ENCODE data around the gene FBXW7.
A peak's percentile ranks its signal among the peaks of the same experiment; 100 is the strongest.

The FBXW7 gene

DNA sequence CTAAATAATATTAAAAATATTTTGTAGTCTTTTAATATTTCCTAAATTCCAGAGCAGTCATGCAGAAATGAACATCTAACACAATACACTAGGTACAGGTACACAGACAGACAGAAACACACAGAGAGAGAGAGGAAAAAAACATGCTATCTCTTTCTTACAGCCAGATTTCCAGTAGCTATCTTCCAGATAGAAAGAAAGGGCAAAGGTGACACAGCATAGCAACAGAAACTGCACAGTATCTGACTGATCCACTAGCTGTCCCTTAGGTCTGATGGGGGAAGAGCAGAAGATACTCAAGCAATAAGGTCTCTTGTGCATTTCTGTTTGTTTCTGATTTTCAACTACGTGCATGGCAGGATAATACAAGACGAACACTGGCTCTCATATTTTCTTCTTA, 7.8 kb downstream of the FBXW7 start:
- no peak overlapping the region for H3K4me3 ChIP-seq (replicated peaks in 1 of 2; ENCODE audit: low read depth in 2 of 2, low read length in 2 of 2)
- TF ChIP-seq, protein P1, sequence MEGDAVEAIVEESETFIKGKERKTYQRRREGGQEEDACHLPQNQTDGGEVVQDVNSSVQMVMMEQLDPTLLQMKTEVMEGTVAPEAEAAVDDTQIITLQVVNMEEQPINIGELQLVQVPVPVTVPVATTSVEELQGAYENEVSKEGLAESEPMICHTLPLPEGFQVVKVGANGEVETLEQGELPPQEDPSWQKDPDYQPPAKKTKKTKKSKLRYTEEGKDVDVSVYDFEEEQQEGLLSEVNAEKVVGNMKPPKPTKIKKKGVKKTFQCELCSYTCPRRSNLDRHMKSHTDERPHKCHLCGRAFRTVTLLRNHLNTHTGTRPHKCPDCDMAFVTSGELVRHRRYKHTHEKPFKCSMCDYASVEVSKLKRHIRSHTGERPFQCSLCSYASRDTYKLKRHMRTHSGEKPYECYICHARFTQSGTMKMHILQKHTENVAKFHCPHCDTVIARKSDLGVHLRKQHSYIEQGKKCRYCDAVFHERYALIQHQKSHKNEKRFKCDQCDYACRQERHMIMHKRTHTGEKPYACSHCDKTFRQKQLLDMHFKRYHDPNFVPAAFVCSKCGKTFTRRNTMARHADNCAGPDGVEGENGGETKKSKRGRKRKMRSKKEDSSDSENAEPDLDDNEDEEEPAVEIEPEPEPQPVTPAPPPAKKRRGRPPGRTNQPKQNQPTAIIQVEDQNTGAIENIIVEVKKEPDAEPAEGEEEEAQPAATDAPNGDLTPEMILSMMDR (IDR thresholded peaks at IDR 0.05; ENCODE audit: low read depth, low read length): no peak
- DNase-seq (ENCODE audit: low read depth in 2 of 2): no peak

DNA sequence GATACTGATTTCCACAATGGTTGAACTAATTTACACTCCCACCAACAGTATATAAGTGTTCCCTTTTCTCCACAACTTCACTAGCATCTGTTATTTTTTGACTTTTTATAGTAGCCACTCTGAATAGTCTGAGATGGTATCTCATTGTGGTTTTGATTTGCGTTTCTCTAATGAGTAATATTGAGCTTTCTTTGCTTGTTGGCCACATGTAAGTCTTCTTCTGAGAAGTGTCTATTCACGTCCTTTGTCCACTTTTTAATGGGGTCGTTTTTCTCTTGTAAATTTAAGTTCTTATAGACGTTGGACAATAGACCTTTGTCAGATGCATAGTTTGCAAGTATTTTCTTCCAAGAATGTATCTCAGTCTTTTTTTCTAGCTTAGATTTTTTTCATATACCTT, 10.0 kb downstream of the FBXW7 start:
- H3K4me3 ChIP-seq (replicated peaks in 1 of 2; ENCODE audit: low read depth in 2 of 2, low read length in 2 of 2): no peak overlapping the region
- TF ChIP-seq, protein P1 (IDR thresholded peaks at IDR 0.05; ENCODE audit: low read depth, low read length): no peak
- no peak for DNase-seq (ENCODE audit: low read depth in 2 of 2)

DNA sequence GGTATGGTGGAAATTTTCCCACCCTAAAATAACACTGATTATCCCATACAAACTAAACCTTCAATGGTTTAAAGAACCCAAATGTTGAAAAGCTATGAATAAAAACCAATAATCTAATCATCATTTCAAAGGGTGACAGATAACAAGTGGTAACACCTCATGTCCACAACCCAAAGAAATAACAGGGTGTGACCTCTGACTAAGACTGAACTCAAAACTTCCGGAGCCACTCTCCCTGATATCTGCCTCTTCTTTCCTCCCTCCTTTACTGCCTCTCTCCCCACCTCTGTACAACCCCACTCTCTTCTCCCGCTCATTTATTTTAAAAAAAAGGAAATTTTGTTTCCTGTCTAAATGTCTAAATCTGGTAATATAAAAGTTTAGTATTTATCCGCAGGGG, 11.5 kb downstream of the FBXW7 start:
- no peak overlapping the region for H3K4me3 ChIP-seq (replicated peaks in 1 of 2; ENCODE audit: low read depth in 2 of 2, low read length in 2 of 2)
- TF ChIP-seq, protein P1 (IDR thresholded peaks at IDR 0.05; ENCODE audit: low read depth, low read length): no peak
- DNase-seq (ENCODE audit: low read depth in 2 of 2): no peak

DNA sequence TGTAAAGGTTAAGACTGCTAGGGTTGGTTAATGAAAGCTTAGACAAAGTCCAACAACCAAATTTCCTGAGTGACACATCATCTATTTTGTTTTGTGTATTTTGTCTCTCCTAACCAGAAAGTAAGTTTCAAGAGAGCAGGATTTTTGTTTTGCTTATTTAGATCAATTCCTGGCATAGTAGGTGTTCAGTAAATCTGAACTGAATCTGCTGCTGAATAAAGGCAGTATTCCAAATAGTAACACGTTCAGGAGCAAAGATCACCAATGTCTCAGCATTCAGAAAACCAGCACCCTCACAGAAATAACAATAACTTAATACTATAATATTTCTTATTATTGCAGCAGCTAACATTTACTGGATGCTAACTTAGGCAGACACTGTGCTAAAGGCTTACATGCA, 12.2 kb downstream of the FBXW7 start:
- DNase-seq (ENCODE audit: low read depth in 2 of 2): no peak
- TF ChIP-seq, protein P1 (IDR thresholded peaks at IDR 0.05; ENCODE audit: low read depth, low read length): no peak
- no peak overlapping the region for H3K4me3 ChIP-seq (replicated peaks in 1 of 2; ENCODE audit: low read depth in 2 of 2, low read length in 2 of 2)

DNA sequence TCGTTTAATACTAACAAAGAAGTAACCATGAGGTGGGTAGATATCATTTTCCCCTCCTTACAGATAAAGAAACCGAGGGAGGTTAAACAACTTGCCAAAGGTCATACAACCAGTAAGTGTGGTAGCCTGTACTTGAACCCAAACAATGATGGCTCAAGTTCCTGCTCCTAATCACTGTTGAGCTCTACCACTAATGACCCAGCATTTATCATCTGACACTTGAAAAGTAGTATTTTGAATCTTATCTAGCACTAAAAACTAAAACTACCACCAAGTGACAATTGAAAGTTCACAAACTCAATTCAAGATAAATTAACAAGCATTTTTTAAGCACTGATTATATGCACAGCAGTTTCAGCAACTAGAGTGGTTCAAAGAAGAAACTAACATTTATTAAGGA, 13.1 kb downstream of the FBXW7 start:
- TF ChIP-seq, protein P1 (IDR thresholded peaks at IDR 0.05; ENCODE audit: low read depth, low read length): no peak
- DNase-seq (ENCODE audit: low read depth in 2 of 2): no peak
- no peak overlapping the region for H3K4me3 ChIP-seq (replicated peaks in 1 of 2; ENCODE audit: low read depth in 2 of 2, low read length in 2 of 2)

DNA sequence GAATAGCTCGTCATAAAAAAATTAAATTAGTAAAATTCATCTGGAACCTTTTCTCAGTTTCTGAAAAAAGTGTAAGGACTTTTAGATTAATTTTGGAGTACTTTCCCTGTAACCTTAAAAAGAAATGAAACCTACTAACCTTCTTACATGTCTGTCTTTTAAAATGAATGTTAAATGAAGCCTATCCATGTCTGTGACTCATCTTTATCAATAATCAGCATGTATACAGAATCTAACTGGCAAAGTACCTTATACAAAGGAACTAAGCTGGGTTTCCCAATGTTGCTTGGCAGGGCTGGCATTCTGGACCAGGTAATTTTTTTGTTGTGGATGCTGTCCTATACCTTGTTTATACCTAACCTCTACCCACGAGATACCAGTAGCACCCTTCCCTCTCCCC, 13.6 kb downstream of the FBXW7 start:
- H3K4me3 ChIP-seq (replicated peaks in 1 of 2; ENCODE audit: low read depth in 2 of 2, low read length in 2 of 2): no peak overlapping the region
- TF ChIP-seq, protein P1 (IDR thresholded peaks at IDR 0.05; ENCODE audit: low read depth, low read length): no peak
- DNase-seq (ENCODE audit: low read depth in 2 of 2): no peak

DNA sequence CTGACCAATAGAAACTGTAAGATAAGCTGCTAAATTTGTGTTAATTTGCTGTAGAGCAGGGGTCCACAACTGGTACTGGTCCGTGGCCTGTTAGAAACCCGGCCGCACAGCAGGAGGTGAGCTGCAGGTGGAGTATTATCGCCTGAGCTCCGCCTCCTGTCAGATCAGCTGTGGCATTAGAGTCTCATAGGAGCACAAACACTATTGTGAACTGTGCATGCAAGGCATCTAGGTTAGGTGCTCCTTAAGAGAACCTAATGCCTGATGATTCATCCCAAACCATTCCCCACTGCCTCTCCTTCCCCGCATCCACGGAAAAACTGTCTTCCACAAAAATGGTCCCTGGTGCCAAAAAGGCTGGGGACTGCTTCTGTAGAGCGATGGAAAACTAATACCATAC, 19.7 kb downstream of the FBXW7 start:
- TF ChIP-seq, protein P1 (IDR thresholded peaks at IDR 0.05; ENCODE audit: low read depth, low read length): no peak
- DNase-seq (ENCODE audit: low read depth in 2 of 2): peak in 1 of 2 donors; percentile 26
- no peak overlapping the region for H3K4me3 ChIP-seq (replicated peaks in 1 of 2; ENCODE audit: low read depth in 2 of 2, low read length in 2 of 2)

All from cardiac fibroblast (primary cell).